ENCODE data around the gene EIF4G3. TPM values are rescaled to one million over a fixed set of nuclear protein-coding genes. Genes with fewer than 3 reads are reported as not detected.

Gene EIF4G3
- total and polyA plus RNA-seq, 2 donors (not counting 3 experiments of a cell fraction or from before 2014, with no cell fraction given) = 40.7 to 78.5 TPM

- peaks cover 13 to 44% of the 10 kb centered on the region in 2 experiments for H3K36me3 ChIP-seq (ENCODE audit: control insufficient read depth in 2 of 2, extremely low read depth in 1 of 2, insufficient read depth in 2 of 2, low read length in 2 of 2)
- intact Hi-C loops (cut with micrococcal nuclease) = no loop called here
- ChIA-PET CTCF (interaction anchor here (0.6 to 3.0 kb wide), 5 partner anchors 10 to 419 kb away, joined by 3 to 14 read pairs (median 4); partner anchors contain the start of gene HP1BP3), POLR2A (no interaction called here)
- H3K79me2 ChIP-seq (ENCODE audit: control insufficient read depth, insufficient read depth, low read length) = peaks cover 54% of the 10 kb centered on the region
- H3K4me1 ChIP-seq (ENCODE audit: control insufficient read depth, extremely low read depth, insufficient read depth, low read length) = no peaks in the 10 kb centered on the region
- FAIRE-seq (no peak), DNase-seq (ENCODE audit: low read depth, low spot score) (no peak)
- H4K20me1 ChIP-seq (replicated peaks; ENCODE audit: control insufficient read depth, extremely low read depth, insufficient read depth, low read length) = peaks cover 9% of the 10 kb centered on the region
- no peaks in the 10 kb centered on the region for H3K27me3 ChIP-seq (ENCODE audit: control insufficient read depth in 2 of 2, insufficient read depth in 2 of 2, low read length in 2 of 2)
- no peak overlapping the region for H3K9ac ChIP-seq (replicated peaks; ENCODE audit: extremely low read depth, insufficient read depth, low read length)
- no peak overlapping the region for H3K4me2 ChIP-seq (ENCODE audit: insufficient read depth, low read length)
- H3K4me3 ChIP-seq (replicated peaks in 1 of 3; ENCODE audit: insufficient read depth in 1 of 3, low read depth in 1 of 3, low read length in 3 of 3) = no peak overlapping the region
- no peak overlapping the region for H3K27ac ChIP-seq (ENCODE audit: insufficient read depth, low read depth, low read length)
- TF ChIP-seq GATA2 (IDR thresholded peaks at IDR 0.05; ENCODE audit: insufficient read depth, insufficient read length, low read depth, low read length) (no peak), FOS (IDR thresholded peaks at IDR 0.05; ENCODE audit: borderline replicate concordance, insufficient read depth, low read length) (no peak)
- dilution Hi-C loops (cut with MboI; ENCODE audit: extremely low pct_ligation_motif_present, low sequenced_read_pairs) = no loop called here
- no peaks in the 10 kb centered on the region for H3K9me1 ChIP-seq (replicated peaks; ENCODE audit: control insufficient read depth, extremely low read depth, insufficient read depth, low read length)
- H3K9me3 ChIP-seq (replicated peaks; ENCODE audit: control insufficient read depth, insufficient read depth, low read length) = no peaks in the 10 kb centered on the region
- no TSS peak for BruUV-seq (replicated peaks)
- no peak overlapping the region for H2AFZ ChIP-seq (ENCODE audit: low read depth, low read length)
Measured at GRCh38 chr1:20775700-20776099, 401.0 kb downstream of the EIF4G3 start.

DNA sequence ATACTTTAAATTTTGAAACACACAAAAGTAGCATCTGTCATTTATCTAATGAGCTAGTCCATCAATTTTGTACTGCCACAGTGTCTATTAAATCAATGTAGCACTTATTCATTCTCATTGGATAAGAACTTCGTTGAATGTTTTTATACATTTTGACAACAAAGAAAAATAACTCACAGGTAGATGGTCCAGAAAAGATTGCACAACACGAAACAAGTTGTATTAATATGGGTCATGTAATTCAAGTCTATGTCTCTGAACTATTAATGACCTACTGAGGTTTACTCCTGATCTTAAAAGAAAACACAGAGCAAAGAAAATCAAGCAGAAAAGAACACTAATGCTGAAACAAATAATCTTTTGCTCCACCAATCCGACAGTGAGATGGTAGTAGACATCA, 404.9 kb downstream of the EIF4G3 start:
- TF ChIP-seq EZH2 (IDR thresholded peaks at IDR 0.05; ENCODE audit: borderline replicate concordance, low read depth, low read length, severe bottlenecking) (no peak), JUN (IDR thresholded peaks at IDR 0.05; ENCODE audit: borderline replicate concordance, insufficient read depth, insufficient read length, low read depth) (no peak), GATA2 (IDR thresholded peaks at IDR 0.05; ENCODE audit: insufficient read depth, insufficient read length, low read depth, low read length) (no peak)
- TF ChIP-seq, protein P1, sequence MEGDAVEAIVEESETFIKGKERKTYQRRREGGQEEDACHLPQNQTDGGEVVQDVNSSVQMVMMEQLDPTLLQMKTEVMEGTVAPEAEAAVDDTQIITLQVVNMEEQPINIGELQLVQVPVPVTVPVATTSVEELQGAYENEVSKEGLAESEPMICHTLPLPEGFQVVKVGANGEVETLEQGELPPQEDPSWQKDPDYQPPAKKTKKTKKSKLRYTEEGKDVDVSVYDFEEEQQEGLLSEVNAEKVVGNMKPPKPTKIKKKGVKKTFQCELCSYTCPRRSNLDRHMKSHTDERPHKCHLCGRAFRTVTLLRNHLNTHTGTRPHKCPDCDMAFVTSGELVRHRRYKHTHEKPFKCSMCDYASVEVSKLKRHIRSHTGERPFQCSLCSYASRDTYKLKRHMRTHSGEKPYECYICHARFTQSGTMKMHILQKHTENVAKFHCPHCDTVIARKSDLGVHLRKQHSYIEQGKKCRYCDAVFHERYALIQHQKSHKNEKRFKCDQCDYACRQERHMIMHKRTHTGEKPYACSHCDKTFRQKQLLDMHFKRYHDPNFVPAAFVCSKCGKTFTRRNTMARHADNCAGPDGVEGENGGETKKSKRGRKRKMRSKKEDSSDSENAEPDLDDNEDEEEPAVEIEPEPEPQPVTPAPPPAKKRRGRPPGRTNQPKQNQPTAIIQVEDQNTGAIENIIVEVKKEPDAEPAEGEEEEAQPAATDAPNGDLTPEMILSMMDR (IDR thresholded peaks at IDR 0.05; ENCODE audit: extremely low read depth in 1 of 2, insufficient read depth in 1 of 2, low read depth in 1 of 2, low read length in 2 of 2) = no peak
- Histone ChIP-seq H3K27ac (ENCODE audit: insufficient read depth, low read depth, low read length) (no peak overlapping the region), H2AFZ (ENCODE audit: low read depth, low read length) (no peak overlapping the region), H3K36me3 (ENCODE audit: control insufficient read depth in 2 of 2, extremely low read depth in 1 of 2, insufficient read depth in 2 of 2, low read length in 2 of 2) (peaks cover 29 to 61% of the 10 kb centered on the region in 2 experiments), H4K20me1 (replicated peaks; ENCODE audit: control insufficient read depth, extremely low read depth, insufficient read depth, low read length) (peaks cover 3% of the 10 kb centered on the region), H3K4me2 (ENCODE audit: insufficient read depth, low read length) (no peak overlapping the region), H3K27me3 (ENCODE audit: control insufficient read depth in 2 of 2, insufficient read depth in 2 of 2, low read length in 2 of 2) (no peaks in the 10 kb centered on the region), H3K79me2 (ENCODE audit: control insufficient read depth, insufficient read depth, low read length) (peaks cover 20% of the 10 kb centered on the region), H3K4me3 (replicated peaks in 1 of 3; ENCODE audit: insufficient read depth in 1 of 3, low read depth in 1 of 3, low read length in 3 of 3) (no peak overlapping the region), H3K9ac (replicated peaks; ENCODE audit: extremely low read depth, insufficient read depth, low read length) (no peak overlapping the region), H3K9me3 (replicated peaks; ENCODE audit: control insufficient read depth, insufficient read depth, low read length) (no peaks in the 10 kb centered on the region), H3K9me1 (replicated peaks; ENCODE audit: control insufficient read depth, extremely low read depth, insufficient read depth, low read length) (no peaks in the 10 kb centered on the region), H3K4me1 (ENCODE audit: control insufficient read depth, extremely low read depth, insufficient read depth, low read length) (no peaks in the 10 kb centered on the region)
- FAIRE-seq (no peak), DNase-seq (ENCODE audit: low read depth, low spot score) (no peak)
- POLR2A ChIA-PET = no interaction called here
- CTCF ChIA-PET = no interaction called here
- intact Hi-C loops (cut with micrococcal nuclease) (no loop called here), dilution Hi-C loops (cut with MboI; ENCODE audit: extremely low pct_ligation_motif_present, low sequenced_read_pairs) (no loop called here)
- no TSS peak for BruUV-seq (replicated peaks)

Data from endothelial cell of umbilical vein (primary cell).